GM13977 (cell line): ENCODE measurements around the gene CDH4.

Experiments
- DNase-seq: peaks from one replicate; pipeline ENCODE4 v3.0.0; 2012; ENCODE audit warnings: low spot score
- in situ Hi-C: fragments of 300-500 bp; cut with MboI; formaldehyde crosslinking; loops from one replicate; pipeline ENCODE4 v1.12.0; 2022; ENCODE audit warnings: low sequenced_read_pairs, low pct_unique_long_range_greater_than_20kb, mixed read lengths, inconsistent platforms; ENCODE audit not compliant: unreplicated experiment
- TF ChIP-seq, protein P1 (sequence below): IDR thresholded peaks from 2 replicates; pipeline ENCODE4 v1.5.1; 2012; ENCODE audit warnings: mild to moderate bottlenecking, control low read depth; ENCODE audit not compliant: insufficient read depth; ENCODE audit errors: extremely low read depth, missing control alignments

Gene CDH4

DNA sequence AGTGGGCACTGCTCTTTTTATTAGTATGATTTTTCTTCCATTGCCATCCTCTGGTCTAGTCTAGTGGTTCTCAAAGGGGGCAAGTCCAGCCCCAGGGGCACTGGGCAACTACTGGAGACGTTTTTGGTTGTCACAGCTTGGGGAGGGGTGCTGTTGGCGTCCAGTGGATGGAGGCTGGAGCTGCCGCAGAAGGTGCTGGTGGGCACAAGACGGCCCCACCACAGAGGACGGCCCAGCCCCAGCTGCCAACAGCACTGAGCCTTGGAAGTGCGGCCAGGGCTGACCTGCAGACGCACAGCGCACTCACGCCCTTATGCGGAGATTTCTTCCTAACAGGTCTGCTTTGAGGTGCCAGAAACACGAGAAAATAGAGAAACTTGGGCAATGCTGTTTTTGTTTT is 40.3 kb downstream of the CDH4 start:
- in situ Hi-C loops, result no loop called here
- no peak for DNase-seq
- TF ChIP-seq, protein P1, sequence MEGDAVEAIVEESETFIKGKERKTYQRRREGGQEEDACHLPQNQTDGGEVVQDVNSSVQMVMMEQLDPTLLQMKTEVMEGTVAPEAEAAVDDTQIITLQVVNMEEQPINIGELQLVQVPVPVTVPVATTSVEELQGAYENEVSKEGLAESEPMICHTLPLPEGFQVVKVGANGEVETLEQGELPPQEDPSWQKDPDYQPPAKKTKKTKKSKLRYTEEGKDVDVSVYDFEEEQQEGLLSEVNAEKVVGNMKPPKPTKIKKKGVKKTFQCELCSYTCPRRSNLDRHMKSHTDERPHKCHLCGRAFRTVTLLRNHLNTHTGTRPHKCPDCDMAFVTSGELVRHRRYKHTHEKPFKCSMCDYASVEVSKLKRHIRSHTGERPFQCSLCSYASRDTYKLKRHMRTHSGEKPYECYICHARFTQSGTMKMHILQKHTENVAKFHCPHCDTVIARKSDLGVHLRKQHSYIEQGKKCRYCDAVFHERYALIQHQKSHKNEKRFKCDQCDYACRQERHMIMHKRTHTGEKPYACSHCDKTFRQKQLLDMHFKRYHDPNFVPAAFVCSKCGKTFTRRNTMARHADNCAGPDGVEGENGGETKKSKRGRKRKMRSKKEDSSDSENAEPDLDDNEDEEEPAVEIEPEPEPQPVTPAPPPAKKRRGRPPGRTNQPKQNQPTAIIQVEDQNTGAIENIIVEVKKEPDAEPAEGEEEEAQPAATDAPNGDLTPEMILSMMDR, result no peak

DNA sequence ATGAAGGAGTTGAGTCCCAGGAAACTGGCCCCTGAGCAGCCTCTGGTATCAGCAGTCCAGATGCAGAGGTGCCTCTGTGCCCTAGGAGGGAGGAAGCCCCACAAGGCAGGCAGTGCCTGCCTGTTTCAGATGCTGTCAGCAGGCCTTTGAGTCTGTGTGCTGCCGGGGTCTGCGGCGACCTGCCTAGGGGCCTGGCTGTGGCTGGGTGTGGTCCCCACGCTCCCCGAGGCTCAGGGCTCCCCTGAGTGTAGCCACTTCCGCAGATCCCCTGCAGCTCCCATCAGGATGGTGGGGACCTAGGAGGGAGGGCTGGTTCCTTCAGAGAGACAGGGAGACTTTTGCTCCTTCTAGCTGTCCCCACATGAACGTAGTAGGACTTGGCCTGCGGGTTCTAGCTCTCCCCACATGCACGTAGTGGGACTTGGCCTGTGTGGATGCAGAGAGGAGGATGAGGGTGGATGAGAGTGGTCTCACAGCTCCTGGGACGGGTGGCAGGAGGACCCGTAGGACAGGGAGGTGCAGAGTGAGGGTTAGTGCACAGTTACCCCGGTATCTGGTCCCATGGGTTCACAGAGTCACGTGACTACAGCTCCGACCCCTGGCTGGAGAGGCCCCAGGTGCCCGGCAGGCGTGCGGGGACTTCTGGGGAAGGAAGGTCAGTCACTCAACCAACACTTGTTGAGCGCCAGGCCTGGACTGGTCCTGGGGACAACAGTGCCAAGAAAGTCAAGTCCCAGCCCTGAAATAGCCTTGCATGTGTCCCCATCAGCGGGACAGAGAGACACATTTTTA is 41.0 kb downstream of the CDH4 start:
- TF ChIP-seq, protein P1, result no peak
- no peak for DNase-seq
- in situ Hi-C loops, result no loop called here

DNA sequence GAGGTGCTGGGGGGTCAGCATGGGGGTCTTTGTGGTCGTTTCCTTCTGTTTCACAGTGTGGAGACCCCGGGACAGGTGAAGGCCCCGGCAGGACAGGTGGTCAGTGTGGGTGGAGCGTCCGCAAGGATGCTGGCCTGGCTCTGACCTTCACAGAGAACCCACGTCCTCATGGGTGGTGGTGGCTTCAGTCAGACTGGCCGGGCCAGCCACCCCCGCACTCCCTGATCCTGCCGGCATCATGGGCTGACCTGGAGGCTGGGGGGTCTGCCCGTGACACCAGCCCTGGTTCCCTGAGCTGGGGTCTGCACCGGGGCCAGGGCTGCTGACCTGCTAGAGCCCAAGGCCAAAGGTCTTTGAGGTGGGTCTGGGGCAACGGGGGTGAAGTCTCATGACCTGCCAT is 41.9 kb downstream of the CDH4 start:
- TF ChIP-seq, protein P1, result no peak
- in situ Hi-C loops, result no loop called here
- no peak for DNase-seq

DNA sequence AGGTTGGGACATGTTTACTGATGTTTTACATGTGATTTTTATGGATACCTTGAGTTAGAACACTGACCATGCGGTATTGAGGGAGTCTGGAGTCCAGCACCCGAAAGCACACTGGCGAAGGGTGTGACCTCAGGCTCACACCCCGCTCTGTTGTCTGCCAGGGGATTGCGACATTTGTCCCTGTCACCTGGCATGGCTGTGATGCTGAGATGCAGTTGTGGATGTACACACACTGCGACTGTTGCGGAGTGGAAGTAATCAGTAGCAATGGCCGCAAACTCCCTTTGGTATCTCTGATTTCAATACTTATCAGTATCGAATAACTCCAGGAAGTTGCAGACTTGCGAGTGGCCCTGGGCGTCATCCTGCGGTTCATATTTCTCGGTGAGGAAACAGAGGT is 43.2 kb downstream of the CDH4 start:
- TF ChIP-seq, protein P1, result no peak
- in situ Hi-C loops, result no loop called here
- no peak for DNase-seq

DNA sequence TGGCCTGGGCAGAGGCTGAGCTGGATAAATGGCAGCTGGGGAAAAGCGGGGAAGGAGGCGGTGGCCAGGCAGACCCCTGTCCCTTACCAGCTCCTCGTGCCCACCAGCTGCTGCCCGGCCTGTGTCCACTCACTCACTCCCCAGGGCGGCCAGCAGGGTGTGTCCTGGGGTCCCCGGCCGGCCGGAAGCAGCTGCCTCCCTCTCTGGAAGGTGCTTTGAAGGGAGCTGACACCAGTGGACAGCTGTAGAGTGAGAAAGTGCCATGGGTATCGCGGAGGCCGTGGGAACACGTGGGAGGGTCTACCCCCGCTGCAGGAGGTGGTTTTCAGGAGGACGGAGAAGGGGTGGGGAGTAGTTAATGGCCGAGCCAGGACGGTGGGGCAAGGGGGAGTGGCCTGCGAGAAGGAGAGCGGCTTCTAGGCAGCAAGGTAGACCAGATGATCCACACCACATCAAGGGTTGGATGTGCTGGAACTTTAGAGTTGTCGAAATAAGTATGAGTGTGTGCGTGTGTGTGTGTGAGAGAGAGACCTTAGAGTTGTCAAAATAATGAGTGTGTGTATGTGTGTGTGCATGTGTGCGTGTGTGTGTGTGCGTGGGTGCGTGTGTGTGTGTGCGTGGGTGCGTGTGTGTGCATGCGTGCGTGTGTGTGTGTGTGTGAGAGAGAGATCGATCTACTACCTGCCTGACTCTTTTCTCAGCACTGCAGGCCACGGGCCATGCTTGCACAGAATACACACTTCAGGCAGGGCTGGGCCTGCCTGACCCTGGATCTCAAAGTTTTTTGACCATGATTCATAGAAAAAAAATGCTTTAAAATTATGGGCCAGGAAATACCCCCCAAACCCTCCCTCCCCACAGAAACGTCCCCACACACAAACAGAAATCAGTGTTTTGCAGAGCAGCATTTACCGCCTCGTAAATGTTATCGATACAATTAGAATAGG is 43.9 kb downstream of the CDH4 start:
- TF ChIP-seq, protein P1, result no peak
- in situ Hi-C loops, result no loop called here
- DNase-seq, result no peak

DNA sequence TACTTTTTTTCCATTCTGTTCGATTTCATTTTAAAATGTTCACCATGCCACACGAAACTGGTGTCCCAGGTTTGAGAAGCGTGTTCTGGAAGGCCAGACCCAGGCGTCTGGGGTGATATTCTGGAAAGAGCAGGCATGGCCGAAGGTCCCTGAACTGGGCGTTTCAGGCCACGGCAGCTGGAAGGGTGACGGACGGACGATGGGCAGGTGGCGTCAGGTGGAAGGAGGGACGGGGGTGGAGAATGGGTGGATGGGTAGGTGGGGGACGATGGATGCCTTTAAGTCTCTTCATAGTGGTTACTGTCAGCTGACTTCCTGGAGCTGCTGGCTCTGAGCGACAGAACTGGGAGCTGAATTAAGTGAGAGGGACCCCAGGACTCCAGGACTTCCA is 44.6 kb downstream of the CDH4 start:
- in situ Hi-C loops, result no loop called here
- DNase-seq, result no peak
- TF ChIP-seq, protein P1, result no peak
